NCI-H2107 (cell line): ENCODE measurements around the gene BRI3.
A peak's percentile ranks its signal among the peaks of the same experiment; 100 is the strongest.

ENCODE experiments used
- DNase-seq: peaks from one replicate; lab custom pipeline; 2025; lab: John Stamatoyannopoulos, UW

The BRI3 gene

GRCh38 chr7:98286701-98287485 lies 5.4 kb downstream of the BRI3 start:
- no peak for DNase-seq

- peak; percentile 65 for DNase-seq
These were observed 6.0 kb downstream of the BRI3 start for GRCh38 chr7:98287486-98287959.

- DNase-seq = no peak
These were observed 6.8 kb downstream of the BRI3 start for GRCh38 chr7:98288064-98288823.

- no peak for DNase-seq
These were observed 7.9 kb downstream of the BRI3 start for GRCh38 chr7:98289333-98289875.

GRCh38 chr7:98291717-98292116 lies 10.2 kb downstream of the BRI3 start:
- DNase-seq = no peak

GRCh38 chr7:98293265-98293664 lies 11.8 kb downstream of the BRI3 start:
- no peak for DNase-seq

GRCh38 chr7:98293746-98294145 lies 12.3 kb downstream of the BRI3 start:
- DNase-seq = no peak

- no peak for DNase-seq
These were observed 12.8 kb downstream of the BRI3 start for GRCh38 chr7:98294326-98294725.

- DNase-seq = peak; percentile 86
These were observed 13.4 kb downstream of the BRI3 start for GRCh38 chr7:98294798-98295382.

GRCh38 chr7:98295467-98296192 lies 14.1 kb downstream of the BRI3 start:
- DNase-seq = no peak

GRCh38 chr7:98296833-98297232 lies 15.3 kb downstream of the BRI3 start:
- no peak for DNase-seq

- no peak for DNase-seq
These were observed 16.3 kb downstream of the BRI3 start for GRCh38 chr7:98297626-98298286.

- no peak for DNase-seq
These were observed 19.3 kb downstream of the BRI3 start for GRCh38 chr7:98300595-98301372.

GRCh38 chr7:98301693-98302470 lies 20.4 kb downstream of the BRI3 start:
- no peak for DNase-seq

GRCh38 chr7:98303176-98303865 lies 21.8 kb downstream of the BRI3 start:
- no peak for DNase-seq

GRCh38 chr7:98303906-98304305 lies 22.4 kb downstream of the BRI3 start:
- no peak for DNase-seq

- no peak for DNase-seq
These were observed 24.6 kb downstream of the BRI3 start for GRCh38 chr7:98305951-98306535.

- no peak for DNase-seq
These were observed 26.5 kb downstream of the BRI3 start for GRCh38 chr7:98307971-98308466.

GRCh38 chr7:98309566-98309965 lies 28.1 kb downstream of the BRI3 start:
- DNase-seq = no peak
